OCI-LY3 (cell line): ENCODE data around the gene TOM1L2.

ENCODE experiments used
- H2AFZ ChIP-seq: fragments of 200-600, 300-600 bp; shearing (Covaris generic); 2 replicates; pipeline ENCODE4 v1.6.0; 2014; ENCODE audit warnings: antibody characterized with exemption, low read depth, low read length
- H3K27ac ChIP-seq: fragments of 200-600, 300-600 bp; sonication (generic); 2 replicates; pipeline ENCODE4 v1.5.1; 2014; ENCODE audit warnings: mild to moderate bottlenecking, low read length, moderate library complexity, mixed read lengths
- H3K27me3 ChIP-seq: fragments of 200-600, 300-600 bp; sonication (generic); 2 replicates; pipeline ENCODE4 v1.6.1; 2014; ENCODE audit warnings: low read depth, low read length, mixed read lengths
- H3K36me3 ChIP-seq: fragments of 200-600, 300-600 bp; sonication (generic); replicated peaks from 2 replicates; pipeline ENCODE3; 2014; ENCODE audit warnings: low read depth, low read length, mixed read lengths
- H3K4me1 ChIP-seq: fragments of 300-600, 200-600 bp; sonication (generic); 2 replicates; pipeline ENCODE4 v1.6.1; 2014; ENCODE audit warnings: low read length, mixed read lengths
- H3K4me2 ChIP-seq: fragments of 200-600, 300-600 bp; sonication (generic); 2 replicates; pipeline ENCODE4 v1.6.1; 2014; ENCODE audit warnings: low read length, mixed read lengths
- H3K4me3 ChIP-seq: fragments of 300-600, 200-600 bp; sonication (generic); 2 replicates; pipeline ENCODE4 v1.5.1; 2014; ENCODE audit warnings: antibody characterized with exemption, mild to moderate bottlenecking, low read length, moderate library complexity
- H3K79me2 ChIP-seq: fragments of 300-600, 200-600 bp; shearing (Covaris generic); 2 replicates; pipeline ENCODE4 v1.6.1; 2014; ENCODE audit warnings: mild to moderate bottlenecking, low read length, mixed read lengths
- H3K9ac ChIP-seq: fragments of 300-600, 200-600 bp; shearing (Covaris generic); 2 replicates; pipeline ENCODE4 v1.6.0; 2014; ENCODE audit warnings: mild to moderate bottlenecking, low read length, moderate library complexity
- H3K9me3 ChIP-seq: fragments of 200-600, 300-600 bp; shearing (Covaris generic); 2 replicates; pipeline ENCODE4 v1.6.1; 2014; ENCODE audit warnings: low read length, mixed read lengths; ENCODE audit not compliant: insufficient read depth
- H4K20me1 ChIP-seq: fragments of 200-600, 300-600 bp; sonication (generic); 2 replicates; pipeline ENCODE4 v1.6.1; 2016; ENCODE audit warnings: low read length, mixed read lengths; ENCODE audit not compliant: insufficient read depth
- EZH2phosphoT487 ChIP-seq: fragments of 200-600 bp; shearing (Covaris generic); IDR thresholded peaks from 2 replicates; pipeline ENCODE4 v1.6.1; 2018; ENCODE audit warnings: antibody characterized with exemption, mixed run types, low read depth
- TF ChIP-seq, protein P1 (sequence below): fragments of 200-600, 300-600 bp; sonication (generic); IDR thresholded peaks from 2 replicates; pipeline ENCODE4 v1.5.1; 2014; ENCODE audit warnings: antibody characterized with exemption, low read length, low read depth

The TOM1L2 gene

DNA sequence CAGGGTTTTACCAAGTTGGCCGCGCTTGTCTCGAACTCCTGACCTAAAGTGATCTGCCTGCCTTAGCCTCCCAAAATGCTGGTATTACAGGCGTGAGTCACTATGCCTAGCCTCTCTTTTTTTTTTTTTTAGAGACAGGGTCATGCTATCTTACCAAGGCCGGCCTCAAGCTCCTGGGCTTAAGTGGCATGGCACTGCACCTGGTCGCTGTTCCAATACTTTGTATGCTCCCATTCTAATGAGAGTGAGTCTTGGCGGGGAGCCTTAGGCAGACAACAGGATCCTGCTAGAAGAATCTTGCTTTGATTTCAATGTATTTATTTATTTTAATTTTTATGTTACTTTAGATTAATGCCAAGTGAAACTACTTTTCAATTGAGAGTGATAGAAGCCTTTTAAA, 21.9 kb downstream of the TOM1L2 start:
- no peaks in the 10 kb centered on the region for H3K79me2 ChIP-seq

DNA sequence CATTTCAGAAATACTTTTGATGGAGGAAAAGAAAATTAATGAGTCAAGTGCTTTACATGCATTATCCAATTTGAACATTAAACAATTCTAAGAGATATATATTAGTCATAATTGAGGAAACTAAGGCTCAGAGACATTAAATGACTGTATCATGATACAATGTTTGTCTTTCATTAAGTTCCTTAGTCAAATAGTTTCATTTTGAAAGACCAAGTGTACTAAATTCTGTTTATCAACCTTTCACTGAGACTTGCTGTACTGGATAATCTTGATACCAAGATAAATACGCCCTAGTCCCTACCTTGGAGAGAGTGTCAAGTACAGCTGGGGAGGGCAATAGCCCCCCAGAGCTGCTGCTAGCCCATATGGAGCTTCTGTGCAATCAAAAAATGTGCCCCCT, 24.2 kb downstream of the TOM1L2 start:
- Histone ChIP-seq H3K9me3 (no peaks in the 10 kb centered on the region), H3K4me2 (no peak overlapping the region), H4K20me1 (no peaks in the 10 kb centered on the region), H3K4me3 (no peak overlapping the region), H3K27ac (no peak overlapping the region), H3K79me2 (no peaks in the 10 kb centered on the region), H3K36me3 (no peaks in the 10 kb centered on the region), H2AFZ (no peak overlapping the region), H3K9ac (no peak overlapping the region), H3K27me3 (no peaks in the 10 kb centered on the region), H3K4me1 (no peaks in the 10 kb centered on the region)
- TF ChIP-seq, protein P1, sequence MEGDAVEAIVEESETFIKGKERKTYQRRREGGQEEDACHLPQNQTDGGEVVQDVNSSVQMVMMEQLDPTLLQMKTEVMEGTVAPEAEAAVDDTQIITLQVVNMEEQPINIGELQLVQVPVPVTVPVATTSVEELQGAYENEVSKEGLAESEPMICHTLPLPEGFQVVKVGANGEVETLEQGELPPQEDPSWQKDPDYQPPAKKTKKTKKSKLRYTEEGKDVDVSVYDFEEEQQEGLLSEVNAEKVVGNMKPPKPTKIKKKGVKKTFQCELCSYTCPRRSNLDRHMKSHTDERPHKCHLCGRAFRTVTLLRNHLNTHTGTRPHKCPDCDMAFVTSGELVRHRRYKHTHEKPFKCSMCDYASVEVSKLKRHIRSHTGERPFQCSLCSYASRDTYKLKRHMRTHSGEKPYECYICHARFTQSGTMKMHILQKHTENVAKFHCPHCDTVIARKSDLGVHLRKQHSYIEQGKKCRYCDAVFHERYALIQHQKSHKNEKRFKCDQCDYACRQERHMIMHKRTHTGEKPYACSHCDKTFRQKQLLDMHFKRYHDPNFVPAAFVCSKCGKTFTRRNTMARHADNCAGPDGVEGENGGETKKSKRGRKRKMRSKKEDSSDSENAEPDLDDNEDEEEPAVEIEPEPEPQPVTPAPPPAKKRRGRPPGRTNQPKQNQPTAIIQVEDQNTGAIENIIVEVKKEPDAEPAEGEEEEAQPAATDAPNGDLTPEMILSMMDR = no peak
- TF ChIP-seq EZH2phosphoT487 = no peak

More for the DNA sequence above, 21.9 kb downstream of the TOM1L2 start:
- H2AFZ ChIP-seq = no peak overlapping the region
- H3K4me1 ChIP-seq = no peaks in the 10 kb centered on the region
- H3K9me3 ChIP-seq = no peaks in the 10 kb centered on the region
- H4K20me1 ChIP-seq = no peaks in the 10 kb centered on the region
- TF ChIP-seq EZH2phosphoT487 = no peak
- TF ChIP-seq, protein P1 = no peak
- H3K27ac ChIP-seq = no peak overlapping the region
- H3K4me2 ChIP-seq = no peak overlapping the region
- no peaks in the 10 kb centered on the region for H3K36me3 ChIP-seq
- no peaks in the 10 kb centered on the region for H3K27me3 ChIP-seq
- H3K9ac ChIP-seq = no peak overlapping the region
- H3K4me3 ChIP-seq = no peak overlapping the region

DNA sequence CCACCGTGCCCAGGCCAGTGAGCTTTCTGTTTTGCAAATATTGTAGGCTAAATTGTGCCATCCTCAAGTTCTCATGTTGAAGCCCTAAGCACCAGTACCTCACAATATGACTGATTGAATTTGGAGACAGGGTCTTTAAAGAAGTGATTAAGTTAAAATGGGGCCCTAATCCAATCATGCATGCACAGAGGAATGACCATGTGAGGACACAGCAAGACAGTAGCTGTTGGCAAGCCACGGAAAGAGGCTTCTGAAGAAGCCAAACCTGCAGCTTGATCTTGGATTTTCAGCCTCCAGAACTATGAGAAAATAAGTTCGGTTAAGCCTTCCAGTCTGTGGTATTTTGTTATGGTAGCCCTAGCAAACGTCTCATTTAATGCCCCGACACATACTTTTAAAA, 24.9 kb downstream of the TOM1L2 start:
- no peak overlapping the region for H3K27ac ChIP-seq
- H3K9ac ChIP-seq = no peak overlapping the region
- no peak for TF ChIP-seq EZH2phosphoT487
- TF ChIP-seq, protein P1 = no peak
- no peaks in the 10 kb centered on the region for H3K36me3 ChIP-seq
- no peak overlapping the region for H3K4me3 ChIP-seq
- H2AFZ ChIP-seq = no peak overlapping the region
- H3K79me2 ChIP-seq = no peaks in the 10 kb centered on the region
- no peaks in the 10 kb centered on the region for H3K27me3 ChIP-seq
- H4K20me1 ChIP-seq = no peaks in the 10 kb centered on the region
- no peaks in the 10 kb centered on the region for H3K9me3 ChIP-seq
- H3K4me2 ChIP-seq = no peak overlapping the region
- H3K4me1 ChIP-seq = no peaks in the 10 kb centered on the region

DNA sequence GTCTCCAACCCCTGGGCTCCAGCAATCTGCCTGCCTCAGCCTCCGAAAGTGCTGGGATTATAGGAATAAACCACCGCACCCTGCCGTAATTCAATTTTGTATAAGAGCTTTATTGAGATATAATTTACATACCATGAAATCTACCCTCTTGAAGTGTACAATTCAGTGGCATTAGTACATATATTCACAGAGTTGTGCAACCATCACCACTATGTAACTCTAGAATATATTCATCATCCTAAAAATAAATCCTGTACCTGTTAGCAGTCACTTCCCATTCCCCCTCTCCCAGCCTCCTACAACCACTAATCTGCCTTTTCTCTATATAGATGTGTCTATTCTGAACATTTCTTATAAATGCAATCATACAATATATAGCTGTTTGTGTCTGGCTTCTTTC, 26.1 kb downstream of the TOM1L2 start:
- Histone ChIP-seq H4K20me1 (no peaks in the 10 kb centered on the region), H3K79me2 (no peaks in the 10 kb centered on the region), H3K4me2 (no peak overlapping the region), H3K9me3 (no peaks in the 10 kb centered on the region), H3K27ac (no peak overlapping the region), H3K27me3 (no peaks in the 10 kb centered on the region), H2AFZ (no peak overlapping the region), H3K36me3 (no peaks in the 10 kb centered on the region), H3K4me3 (no peak overlapping the region), H3K9ac (no peak overlapping the region), H3K4me1 (no peaks in the 10 kb centered on the region)
- TF ChIP-seq, protein P1 = no peak
- TF ChIP-seq EZH2phosphoT487 = no peak
